ENCODE results near the gene DOK4.

The DOK4 gene

GRCh38 chr16:57518520-57518919, 32.2 kb upstream of the DOK4 start:
- no peak overlapping the region for H3K27ac ChIP-seq (ENCODE audit: low read length)
- no peaks in the 10 kb centered on the region for H3K27me3 ChIP-seq (ENCODE audit: control insufficient read depth, insufficient read depth, low read length)
- H3K4me1 ChIP-seq (ENCODE audit: control insufficient read depth, insufficient read depth, low read length), result no peaks in the 10 kb centered on the region; the same call in 1 of the 2 replicates
- DNase-seq (ENCODE audit: low read depth, low spot score), result no peak
- H3K36me3 ChIP-seq (ENCODE audit: control insufficient read depth, insufficient read depth, low read length), result no peaks in the 10 kb centered on the region; the same call in 1 of the 2 replicates
- WGBS (ENCODE audit: insufficient coverage, insufficient read length), result no CpG with 5 or more reads among the region's 13 CpGs
- H3K4me3 ChIP-seq (ENCODE audit: low read length), result no peak overlapping the region
- H3K9me3 ChIP-seq (ENCODE audit: control insufficient read depth, insufficient read depth, low read length), result no peaks in the 10 kb centered on the region

- Histone ChIP-seq H3K4me3 (ENCODE audit: low read length) (no peak overlapping the region), H3K36me3 (ENCODE audit: control insufficient read depth, insufficient read depth, low read length) (no peaks in the 10 kb centered on the region; the same call in 1 of the 2 replicates), H3K4me1 (ENCODE audit: control insufficient read depth, insufficient read depth, low read length) (no peaks in the 10 kb centered on the region; the same call in 1 of the 2 replicates), H3K27ac (ENCODE audit: low read length) (no peak overlapping the region), H3K9me3 (ENCODE audit: control insufficient read depth, insufficient read depth, low read length) (no peaks in the 10 kb centered on the region), H3K27me3 (ENCODE audit: control insufficient read depth, insufficient read depth, low read length) (no peaks in the 10 kb centered on the region)
- no CpG with 5 or more reads among the region's 31 CpGs for WGBS (ENCODE audit: insufficient coverage, insufficient read length)
- no peak for DNase-seq (ENCODE audit: low read depth, low spot score)
Measured at GRCh38 chr16:57517397-57518367, 31.4 kb upstream of the DOK4 start.

GRCh38 chr16:57516773-57517172, 30.5 kb upstream of the DOK4 start:
- Histone ChIP-seq H3K4me3 (ENCODE audit: low read length) (no peak overlapping the region), H3K36me3 (ENCODE audit: control insufficient read depth, insufficient read depth, low read length) (no peaks in the 10 kb centered on the region; the same call in 1 of the 2 replicates), H3K4me1 (ENCODE audit: control insufficient read depth, insufficient read depth, low read length) (no peaks in the 10 kb centered on the region; the same call in 1 of the 2 replicates), H3K27me3 (ENCODE audit: control insufficient read depth, insufficient read depth, low read length) (no peaks in the 10 kb centered on the region), H3K9me3 (ENCODE audit: control insufficient read depth, insufficient read depth, low read length) (no peaks in the 10 kb centered on the region), H3K27ac (ENCODE audit: low read length) (no peak overlapping the region)
- no peak for DNase-seq (ENCODE audit: low read depth, low spot score)
- WGBS (ENCODE audit: insufficient coverage, insufficient read length), result no CpG with 5 or more reads among the region's 3 CpGs

GRCh38 chr16:57516176-57516725, 30.0 kb upstream of the DOK4 start:
- Histone ChIP-seq H3K9me3 (ENCODE audit: control insufficient read depth, insufficient read depth, low read length) (no peaks in the 10 kb centered on the region), H3K4me3 (ENCODE audit: low read length) (no peak overlapping the region), H3K4me1 (ENCODE audit: control insufficient read depth, insufficient read depth, low read length) (no peaks in the 10 kb centered on the region; the same call in 1 of the 2 replicates), H3K27me3 (ENCODE audit: control insufficient read depth, insufficient read depth, low read length) (no peaks in the 10 kb centered on the region), H3K36me3 (ENCODE audit: control insufficient read depth, insufficient read depth, low read length) (no peaks in the 10 kb centered on the region; the same call in 1 of the 2 replicates), H3K27ac (ENCODE audit: low read length) (no peak overlapping the region)
- no peak for DNase-seq (ENCODE audit: low read depth, low spot score)
- no CpG with 5 or more reads among the region's 10 CpGs for WGBS (ENCODE audit: insufficient coverage, insufficient read length)

GRCh38 chr16:57514791-57515600, 28.7 kb upstream of the DOK4 start:
- DNase-seq (ENCODE audit: low read depth, low spot score), result no peak
- no peaks in the 10 kb centered on the region for H3K27me3 ChIP-seq (ENCODE audit: control insufficient read depth, insufficient read depth, low read length)
- H3K9me3 ChIP-seq (ENCODE audit: control insufficient read depth, insufficient read depth, low read length), result no peaks in the 10 kb centered on the region
- H3K4me1 ChIP-seq (ENCODE audit: control insufficient read depth, insufficient read depth, low read length), result no peaks in the 10 kb centered on the region; the same call in 1 of the 2 replicates
- H3K4me3 ChIP-seq (ENCODE audit: low read length), result no peak overlapping the region
- no peaks in the 10 kb centered on the region; the same call in 1 of the 2 replicates for H3K36me3 ChIP-seq (ENCODE audit: control insufficient read depth, insufficient read depth, low read length)
- no peak overlapping the region for H3K27ac ChIP-seq (ENCODE audit: low read length)
- no CpG with 5 or more reads among the region's 23 CpGs for WGBS (ENCODE audit: insufficient coverage, insufficient read length)

- H3K27ac ChIP-seq (ENCODE audit: low read length), result no peak overlapping the region
- H3K36me3 ChIP-seq (ENCODE audit: control insufficient read depth, insufficient read depth, low read length), result no peaks in the 10 kb centered on the region; the same call in 1 of the 2 replicates
- H3K4me3 ChIP-seq (ENCODE audit: low read length), result no peak overlapping the region
- no peaks in the 10 kb centered on the region; the same call in 1 of the 2 replicates for H3K4me1 ChIP-seq (ENCODE audit: control insufficient read depth, insufficient read depth, low read length)
- H3K27me3 ChIP-seq (ENCODE audit: control insufficient read depth, insufficient read depth, low read length), result no peaks in the 10 kb centered on the region
- no peaks in the 10 kb centered on the region for H3K9me3 ChIP-seq (ENCODE audit: control insufficient read depth, insufficient read depth, low read length)
- no CpG with 5 or more reads among the region's 4 CpGs for WGBS (ENCODE audit: insufficient coverage, insufficient read length)
- DNase-seq (ENCODE audit: low read depth, low spot score), result no peak
Measured at GRCh38 chr16:57514371-57514770, 28.1 kb upstream of the DOK4 start.

- Histone ChIP-seq H3K4me1 (ENCODE audit: control insufficient read depth, insufficient read depth, low read length) (no peaks in the 10 kb centered on the region; the same call in 1 of the 2 replicates), H3K4me3 (ENCODE audit: low read length) (no peak overlapping the region), H3K9me3 (ENCODE audit: control insufficient read depth, insufficient read depth, low read length) (no peaks in the 10 kb centered on the region), H3K36me3 (ENCODE audit: control insufficient read depth, insufficient read depth, low read length) (no peaks in the 10 kb centered on the region; the same call in 1 of the 2 replicates), H3K27me3 (ENCODE audit: control insufficient read depth, insufficient read depth, low read length) (no peaks in the 10 kb centered on the region), H3K27ac (ENCODE audit: low read length) (no peak overlapping the region)
- WGBS (ENCODE audit: insufficient coverage, insufficient read length), result no CpG with 5 or more reads among the region's 14 CpGs
- DNase-seq (ENCODE audit: low read depth, low spot score), result no peak
Measured at GRCh38 chr16:57513371-57514102, 27.2 kb upstream of the DOK4 start.

GRCh38 chr16:57512296-57513001, 26.2 kb upstream of the DOK4 start:
- Histone ChIP-seq H3K4me3 (ENCODE audit: low read length) (no peak overlapping the region), H3K27me3 (ENCODE audit: control insufficient read depth, insufficient read depth, low read length) (no peaks in the 10 kb centered on the region), H3K4me1 (ENCODE audit: control insufficient read depth, insufficient read depth, low read length) (no peaks in the 10 kb centered on the region; the same call in 1 of the 2 replicates), H3K36me3 (ENCODE audit: control insufficient read depth, insufficient read depth, low read length) (no peaks in the 10 kb centered on the region; the same call in 1 of the 2 replicates), H3K27ac (ENCODE audit: low read length) (no peak overlapping the region), H3K9me3 (ENCODE audit: control insufficient read depth, insufficient read depth, low read length) (no peaks in the 10 kb centered on the region)
- no CpG with 5 or more reads among the region's 23 CpGs for WGBS (ENCODE audit: insufficient coverage, insufficient read length)
- DNase-seq (ENCODE audit: low read depth, low spot score), result no peak

All from iPS DF 6.9 (cell line).